Fibroblast of mammary gland (primary cell): ENCODE measurements around the gene TSC22D2.
A peak's percentile ranks its signal among the peaks of the same experiment; 100 is the strongest.

Experiments
- DNase-seq: peaks from one replicate; pipeline ENCODE4 v3.0.0-alpha.2; 2010; ENCODE audit warnings: low read depth
- H3K4me3 ChIP-seq: 2 replicates; pipeline ENCODE4 v1.5.1; 2011; ENCODE audit warnings: low read depth, mild to moderate bottlenecking, low read length, moderate library complexity; ENCODE audit not compliant: control insufficient read depth
- TF ChIP-seq, protein P1 (sequence below): conservative IDR thresholded peaks from 2 replicates; pipeline ENCODE4 v1.5.1; 2011; ENCODE audit warnings: low read depth, low read length, inconsistent platforms; ENCODE audit not compliant: control insufficient read depth, insufficient read depth

TSC22D2 gene

DNA sequence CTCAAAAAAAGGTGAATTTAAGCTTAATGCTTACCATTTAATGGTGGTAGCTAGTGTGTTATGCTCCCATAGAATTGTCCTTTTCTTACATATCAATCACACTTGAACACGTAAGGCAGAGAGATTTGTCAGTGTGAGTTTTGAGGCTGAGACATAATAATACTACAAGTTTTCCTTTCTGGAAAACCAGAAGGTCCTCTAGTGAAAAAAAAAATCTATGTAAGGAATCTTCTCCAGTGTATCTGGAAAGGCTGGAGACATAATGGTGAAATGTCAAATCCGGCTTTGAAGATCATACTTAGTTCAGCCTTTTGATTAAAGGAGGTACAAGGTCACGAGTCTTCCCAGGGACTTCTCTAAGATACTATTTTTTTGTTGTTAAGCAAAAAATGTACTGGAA, 3.4 kb downstream of the TSC22D2 start:
- TF ChIP-seq, protein P1, sequence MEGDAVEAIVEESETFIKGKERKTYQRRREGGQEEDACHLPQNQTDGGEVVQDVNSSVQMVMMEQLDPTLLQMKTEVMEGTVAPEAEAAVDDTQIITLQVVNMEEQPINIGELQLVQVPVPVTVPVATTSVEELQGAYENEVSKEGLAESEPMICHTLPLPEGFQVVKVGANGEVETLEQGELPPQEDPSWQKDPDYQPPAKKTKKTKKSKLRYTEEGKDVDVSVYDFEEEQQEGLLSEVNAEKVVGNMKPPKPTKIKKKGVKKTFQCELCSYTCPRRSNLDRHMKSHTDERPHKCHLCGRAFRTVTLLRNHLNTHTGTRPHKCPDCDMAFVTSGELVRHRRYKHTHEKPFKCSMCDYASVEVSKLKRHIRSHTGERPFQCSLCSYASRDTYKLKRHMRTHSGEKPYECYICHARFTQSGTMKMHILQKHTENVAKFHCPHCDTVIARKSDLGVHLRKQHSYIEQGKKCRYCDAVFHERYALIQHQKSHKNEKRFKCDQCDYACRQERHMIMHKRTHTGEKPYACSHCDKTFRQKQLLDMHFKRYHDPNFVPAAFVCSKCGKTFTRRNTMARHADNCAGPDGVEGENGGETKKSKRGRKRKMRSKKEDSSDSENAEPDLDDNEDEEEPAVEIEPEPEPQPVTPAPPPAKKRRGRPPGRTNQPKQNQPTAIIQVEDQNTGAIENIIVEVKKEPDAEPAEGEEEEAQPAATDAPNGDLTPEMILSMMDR: no peak
- H3K4me3 ChIP-seq: peak overlapping the region; percentile 96
- DNase-seq: no peak

DNA sequence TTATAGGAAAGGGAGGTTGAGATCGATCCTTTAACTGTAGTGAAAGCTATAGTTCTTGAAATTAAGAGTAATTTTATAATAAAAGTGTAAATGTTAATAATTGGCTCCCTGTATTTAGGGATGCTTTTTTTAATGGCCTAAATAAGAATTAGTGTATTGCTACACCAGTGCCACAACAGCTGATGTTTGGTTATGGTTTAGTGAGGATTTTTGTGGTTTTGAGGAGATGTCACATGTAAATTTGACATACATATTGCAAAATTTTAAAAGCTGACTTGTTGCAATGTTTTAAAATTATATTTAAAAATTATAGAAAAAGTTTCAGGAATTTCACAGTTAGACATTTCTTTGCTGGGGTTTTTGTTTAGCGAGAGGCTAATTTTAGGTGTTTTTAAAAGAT, 3.9 kb downstream of the TSC22D2 start:
- DNase-seq: peak; percentile 58
- TF ChIP-seq, protein P1: no peak
- peak overlapping the region; percentile 96 for H3K4me3 ChIP-seq

DNA sequence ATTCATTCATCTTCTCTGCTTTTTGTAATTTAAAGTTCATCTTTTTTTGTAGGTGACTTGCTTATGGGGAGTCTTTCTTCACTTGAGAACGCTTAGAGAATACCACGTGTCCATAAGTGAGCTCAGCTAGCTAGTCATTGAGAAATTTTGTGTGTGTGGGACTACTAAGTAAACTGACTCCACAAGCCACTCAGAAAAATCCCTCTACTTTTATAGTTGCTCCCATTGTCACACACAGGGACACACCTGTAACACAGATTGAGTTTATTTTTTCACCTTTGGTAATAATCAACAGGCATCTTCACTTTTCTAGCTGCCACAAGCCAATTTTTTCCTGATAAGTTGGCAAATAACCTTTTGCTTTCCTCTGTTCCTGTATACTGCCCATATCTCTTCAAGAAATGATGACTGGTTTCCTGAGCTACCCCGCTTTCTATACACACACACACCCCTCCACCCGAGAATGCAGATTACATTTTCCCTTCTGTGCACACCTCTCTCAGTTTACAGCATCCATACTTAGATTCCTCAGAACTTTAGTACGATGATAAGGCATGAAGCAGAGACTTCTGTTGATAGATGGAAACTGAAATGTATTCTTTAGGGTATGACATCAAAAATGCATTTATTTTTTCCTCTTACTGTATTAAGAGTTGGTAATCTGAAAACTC, 4.6 kb downstream of the TSC22D2 start:
- peak; percentile 86 for DNase-seq
- peak overlapping the region; percentile 96 for H3K4me3 ChIP-seq
- TF ChIP-seq, protein P1: no peak

DNA sequence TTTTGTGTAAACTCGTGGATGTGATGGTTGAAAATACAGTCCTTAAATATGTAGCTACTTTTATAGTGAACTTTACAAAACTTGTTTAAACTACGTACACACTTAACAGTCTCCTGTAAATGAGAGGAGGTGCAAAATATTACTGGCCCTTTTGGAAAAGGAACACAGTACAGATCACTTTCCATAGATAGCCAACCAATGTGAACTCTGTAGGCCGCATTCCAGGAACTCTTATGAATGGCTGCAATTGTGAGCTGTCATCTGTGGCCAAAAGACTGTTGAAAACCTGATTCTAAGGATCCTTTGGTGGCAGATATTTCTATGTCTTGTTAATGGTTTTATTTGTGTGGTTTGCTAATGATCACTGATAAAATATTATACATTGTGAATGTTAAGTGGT, 6.2 kb downstream of the TSC22D2 start:
- DNase-seq: peak; percentile 56

DNA sequence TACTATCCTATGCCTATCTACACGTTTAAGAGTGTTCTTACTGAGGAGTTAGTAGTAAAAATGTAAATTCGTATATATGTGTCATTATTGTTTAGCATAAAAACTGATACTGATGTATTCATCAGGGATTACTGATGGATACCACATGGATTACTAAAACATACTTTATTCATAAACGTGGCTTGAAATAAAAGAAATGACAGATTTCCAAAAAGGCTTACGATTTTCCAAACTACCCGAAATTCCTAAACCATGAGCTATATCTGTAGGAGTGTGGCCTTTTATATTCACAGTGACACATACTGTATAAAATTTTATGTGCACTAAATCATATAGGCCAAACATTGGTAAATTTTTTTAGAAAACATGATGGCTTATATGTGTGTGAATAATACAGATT, 6.9 kb downstream of the TSC22D2 start:
- H3K4me3 ChIP-seq: no peak overlapping the region
- DNase-seq: no peak
- TF ChIP-seq, protein P1: no peak

More for the DNA sequence above, 6.2 kb downstream of the TSC22D2 start:
- peak overlapping the region; percentile 96 for H3K4me3 ChIP-seq
- TF ChIP-seq, protein P1: no peak

DNA sequence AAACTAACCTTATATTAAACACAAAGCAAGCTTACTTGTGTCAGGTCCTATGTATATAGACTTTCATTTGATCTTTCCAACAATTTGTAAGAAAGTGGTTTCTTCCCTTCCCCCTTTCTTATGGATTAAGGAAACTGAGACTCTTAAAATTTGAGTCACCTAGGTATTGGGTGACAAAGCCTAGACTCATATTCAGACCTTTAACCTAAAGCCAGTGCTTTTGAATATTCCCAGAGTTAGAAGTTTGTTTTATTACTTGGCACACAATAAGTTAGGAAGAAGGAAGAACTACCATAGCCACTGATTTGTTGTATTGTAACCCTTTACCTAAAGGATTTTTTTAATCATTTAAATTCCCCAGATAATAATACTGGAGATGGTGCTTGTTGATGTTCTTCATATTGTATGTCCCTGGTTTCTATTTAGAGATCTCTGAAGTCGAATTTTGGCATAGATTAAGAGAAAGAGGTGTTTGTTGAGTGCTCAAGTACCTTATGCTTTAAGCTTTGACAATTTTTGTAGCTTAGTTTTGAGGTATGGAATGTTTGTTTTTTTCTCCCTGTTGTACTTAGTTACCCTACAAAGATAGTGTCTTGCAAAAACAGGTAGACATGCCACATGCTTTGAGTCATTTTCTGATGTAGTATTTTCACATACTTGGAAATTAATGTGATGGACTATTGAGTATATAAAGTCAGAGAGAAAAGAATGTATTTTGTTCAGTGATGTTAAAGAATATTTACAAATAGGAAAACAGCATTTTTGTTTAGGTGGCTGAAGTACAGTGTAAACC, 11.2 kb downstream of the TSC22D2 start:
- TF ChIP-seq, protein P1: no peak
- H3K4me3 ChIP-seq: no peak overlapping the region
- no peak for DNase-seq
